GM10847 (cell line): Measurements from ENCODE around the gene CD151.
A peak's percentile ranks its signal among the peaks of the same experiment; 100 is the strongest.

Source experiments
- POLR2A ChIP-seq: IDR thresholded peaks from 2 replicates; pipeline ENCODE4 v1.6.1; 2011; ENCODE audit not compliant: insufficient read length; ENCODE audit errors: extremely low read depth

Gene CD151

GRCh38 chr11:832529-833113, at the start of gene CD151:
Gene CD151, plus strand, starts transcription at chr11:832952. Its CDS starts 3,118 bp downstream, at chr11:836070.
- peak; percentile 25 for TF ChIP-seq POLR2A

- TF ChIP-seq POLR2A: no peak
These were observed 49.2 kb upstream of the CD151 start for GRCh38 chr11:783581-784015.

- TF ChIP-seq POLR2A: no peak
These were observed 46.3 kb upstream of the CD151 start for GRCh38 chr11:786235-787083.

- no peak for TF ChIP-seq POLR2A
These were observed 45.6 kb upstream of the CD151 start for GRCh38 chr11:787084-787675.

- TF ChIP-seq POLR2A: no peak
These were observed 44.6 kb upstream of the CD151 start for GRCh38 chr11:788009-788640.

GRCh38 chr11:788953-789940, 43.5 kb upstream of the CD151 start:
- no peak for TF ChIP-seq POLR2A

- TF ChIP-seq POLR2A: no peak
These were observed 42.8 kb upstream of the CD151 start, which contains the start of gene CEND1 for GRCh38 chr11:789943-790342. Gene CEND1, minus strand, starts transcription at chr11:790090. Its CDS starts 1,514 bp downstream, at chr11:788576.

GRCh38 chr11:790721-791564, 41.8 kb upstream of the CD151 start:
- no peak for TF ChIP-seq POLR2A

- TF ChIP-seq POLR2A: no peak
These were observed 40.9 kb upstream of the CD151 start for GRCh38 chr11:791658-792534.

GRCh38 chr11:792535-792821, 40.3 kb upstream of the CD151 start:
- TF ChIP-seq POLR2A: no peak

GRCh38 chr11:792873-793272, 39.9 kb upstream of the CD151 start:
- no peak for TF ChIP-seq POLR2A

- TF ChIP-seq POLR2A: no peak
These were observed 39.2 kb upstream of the CD151 start for GRCh38 chr11:793556-793955.
